MM.1S (cell line): Measurements from ENCODE around the gene SRRT.
"Not testable (repeated sequence)": the region's sequence is repeated elsewhere in the genome, so short reads cannot be mapped to it uniquely, and the experiment has no call there.

ENCODE experiments used
- DNase-seq: peaks from one replicate; pipeline ENCODE4 v3.0.0-alpha.2; 2015
- H2AFZ ChIP-seq: fragments of 300-600 bp; sonication (generic); 2 replicates; pipeline ENCODE4 v1.6.0; 2016; ENCODE audit warnings: antibody characterized with exemption, low read length
- H3F3A ChIP-seq: fragments of 300-600 bp; sonication (generic); 2 replicates; pipeline ENCODE4 v1.6.1; 2016; ENCODE audit warnings: mild to moderate bottlenecking, antibody characterized with exemption, low read length, moderate library complexity, mixed read lengths; ENCODE audit not compliant: insufficient read depth
- H3K27ac ChIP-seq: fragments of 300-600 bp; sonication (generic); 2 replicates; pipeline ENCODE4 v1.5.1; 2016; ENCODE audit warnings: mild to moderate bottlenecking, low read length
- H3K27me3 ChIP-seq: fragments of 300-600 bp; sonication (generic); replicated peaks from 2 replicates; pipeline ENCODE4 v1.6.0; 2016; ENCODE audit warnings: low read length; ENCODE audit not compliant: insufficient read depth
- H3K36me3 ChIP-seq: fragments of 300-600 bp; sonication (generic); replicated peaks from 2 replicates; pipeline ENCODE4 v1.6.1; 2016; ENCODE audit warnings: mild to moderate bottlenecking, low read length, mixed read lengths; ENCODE audit not compliant: insufficient read depth
- H3K4me1 ChIP-seq: fragments of 300-600 bp; sonication (generic); 2 replicates; pipeline ENCODE4 v1.6.1; 2016; ENCODE audit warnings: low read length, mixed read lengths
- H3K4me2 ChIP-seq: fragments of 300-600 bp; sonication (generic); 2 replicates; pipeline ENCODE4 v1.6.0; 2016; ENCODE audit warnings: low read depth, low read length
- H3K4me3 ChIP-seq: fragments of 300-600 bp; sonication (generic); 2 replicates; pipeline ENCODE4 v1.5.1; 2016; ENCODE audit warnings: low read length, mixed read lengths
- H3K79me2 ChIP-seq: fragments of 300-600 bp; sonication (generic); 2 replicates; pipeline ENCODE4 v1.6.1; 2016; ENCODE audit warnings: mixed run types, low read length, mixed read lengths
- H3K9ac ChIP-seq: fragments of 300-600 bp; sonication (generic); 2 replicates; pipeline ENCODE4 v1.6.1; 2016; ENCODE audit warnings: low read length, mixed read lengths
- H3K9me2 ChIP-seq: fragments of 300-600 bp; sonication (generic); replicated peaks from 2 replicates; pipeline ENCODE4 v1.6.1; 2016; ENCODE audit warnings: mild to moderate bottlenecking, low read length, mixed read lengths; ENCODE audit not compliant: insufficient read depth
- H3K9me3 ChIP-seq: fragments of 300-600 bp; sonication (generic); replicated peaks from 2 replicates; pipeline ENCODE4 v1.6.1; 2016; ENCODE audit warnings: mild to moderate bottlenecking, low read length, mixed read lengths; ENCODE audit not compliant: insufficient read depth
- H4K20me1 ChIP-seq: fragments of 300-600 bp; sonication (generic); 2 replicates; pipeline ENCODE4 v1.6.1; 2016; ENCODE audit warnings: mild to moderate bottlenecking, low read length, moderate library complexity, mixed read lengths; ENCODE audit not compliant: insufficient read depth
- EZH2 ChIP-seq: fragments of 300-600 bp; sonication (generic); optimal IDR thresholded peaks from 2 replicates; pipeline ENCODE3; 2017; ENCODE audit warnings: low read depth, mild to moderate bottlenecking, antibody characterized with exemption, low read length, mixed read lengths
- EZH2phosphoT487 ChIP-seq: fragments of 300-600 bp; sonication (generic); IDR thresholded peaks from 2 replicates; pipeline ENCODE4 v1.6.1; 2018; ENCODE audit warnings: antibody characterized with exemption, low read length
- TF ChIP-seq, protein P1 (sequence below): fragments of 300-600 bp; sonication (generic); IDR thresholded peaks from 2 replicates; pipeline ENCODE4 v1.5.1; 2016; ENCODE audit warnings: antibody characterized with exemption, low read length, mixed read lengths

The SRRT gene

DNA sequence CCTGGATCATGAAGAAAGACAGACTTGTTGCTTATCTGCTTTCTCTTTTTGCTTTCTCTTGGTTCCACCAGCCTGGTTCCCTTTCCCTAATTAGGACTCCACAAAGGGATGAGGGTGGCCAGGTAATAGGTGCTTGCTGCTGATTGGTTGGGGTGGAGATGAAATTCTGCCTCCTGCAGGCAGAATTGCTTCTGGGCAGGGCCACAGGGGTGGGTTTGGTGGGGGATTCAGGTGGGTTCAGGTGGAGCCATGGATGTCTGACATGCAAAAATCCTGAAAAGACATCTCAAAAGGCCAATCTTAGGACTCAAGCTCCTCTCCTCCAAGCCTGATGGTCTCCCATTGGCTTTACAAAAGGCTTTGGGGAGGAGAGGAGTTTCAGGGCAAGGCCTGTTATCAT lies 46.1 kb downstream of the SRRT start:
- Histone ChIP-seq H3K9ac (no peak overlapping the region), H3K9me2 (no peaks in the 10 kb centered on the region), H3K36me3 (no peaks in the 10 kb centered on the region), H3K4me1 (no peaks in the 10 kb centered on the region), H3K9me3 (no peaks in the 10 kb centered on the region), H2AFZ (no peak overlapping the region), H3K4me3 (no peak overlapping the region), H3K79me2 (no peaks in the 10 kb centered on the region), H4K20me1 (no peaks in the 10 kb centered on the region), H3F3A (no peaks in the 10 kb centered on the region), H3K27ac (no peak overlapping the region), H3K4me2 (no peak overlapping the region), H3K27me3 (peaks cover 29% of the 10 kb centered on the region)
- TF ChIP-seq EZH2 (no peak), EZH2phosphoT487 (no peak)
- TF ChIP-seq, protein P1, sequence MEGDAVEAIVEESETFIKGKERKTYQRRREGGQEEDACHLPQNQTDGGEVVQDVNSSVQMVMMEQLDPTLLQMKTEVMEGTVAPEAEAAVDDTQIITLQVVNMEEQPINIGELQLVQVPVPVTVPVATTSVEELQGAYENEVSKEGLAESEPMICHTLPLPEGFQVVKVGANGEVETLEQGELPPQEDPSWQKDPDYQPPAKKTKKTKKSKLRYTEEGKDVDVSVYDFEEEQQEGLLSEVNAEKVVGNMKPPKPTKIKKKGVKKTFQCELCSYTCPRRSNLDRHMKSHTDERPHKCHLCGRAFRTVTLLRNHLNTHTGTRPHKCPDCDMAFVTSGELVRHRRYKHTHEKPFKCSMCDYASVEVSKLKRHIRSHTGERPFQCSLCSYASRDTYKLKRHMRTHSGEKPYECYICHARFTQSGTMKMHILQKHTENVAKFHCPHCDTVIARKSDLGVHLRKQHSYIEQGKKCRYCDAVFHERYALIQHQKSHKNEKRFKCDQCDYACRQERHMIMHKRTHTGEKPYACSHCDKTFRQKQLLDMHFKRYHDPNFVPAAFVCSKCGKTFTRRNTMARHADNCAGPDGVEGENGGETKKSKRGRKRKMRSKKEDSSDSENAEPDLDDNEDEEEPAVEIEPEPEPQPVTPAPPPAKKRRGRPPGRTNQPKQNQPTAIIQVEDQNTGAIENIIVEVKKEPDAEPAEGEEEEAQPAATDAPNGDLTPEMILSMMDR: no peak
- DNase-seq: no peak

DNA sequence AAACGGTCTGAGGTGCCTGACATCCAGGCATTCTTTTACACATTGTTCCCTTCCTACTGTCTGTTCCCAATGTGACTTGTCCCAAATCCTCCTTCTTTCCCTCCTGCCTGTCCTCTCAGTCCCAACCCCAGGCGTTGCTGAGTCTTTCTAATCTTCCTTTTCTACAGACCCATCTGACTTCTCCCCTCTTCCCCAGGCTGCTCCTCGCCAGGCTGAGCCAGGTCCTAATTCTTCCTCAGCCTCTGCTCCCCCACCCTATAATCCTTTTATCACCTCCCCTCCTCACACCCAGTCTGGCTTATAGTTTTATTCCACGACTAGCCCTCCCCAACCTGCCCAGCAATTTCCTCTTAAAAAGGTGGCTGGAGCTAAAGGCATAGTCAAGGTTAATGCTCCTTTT lies 48.7 kb downstream of the SRRT start:
- H3K27me3 ChIP-seq: peaks cover 30% of the 10 kb centered on the region
- H3K36me3 ChIP-seq, H3K79me2 ChIP-seq, H3K4me1 ChIP-seq, H3K9me3 ChIP-seq, H3F3A ChIP-seq, H2AFZ ChIP-seq, H3K9me2 ChIP-seq, H3K27ac ChIP-seq, H3K4me3 ChIP-seq, DNase-seq, H4K20me1 ChIP-seq, H3K4me2 ChIP-seq, H3K9ac ChIP-seq: not testable (repeated sequence)

DNA sequence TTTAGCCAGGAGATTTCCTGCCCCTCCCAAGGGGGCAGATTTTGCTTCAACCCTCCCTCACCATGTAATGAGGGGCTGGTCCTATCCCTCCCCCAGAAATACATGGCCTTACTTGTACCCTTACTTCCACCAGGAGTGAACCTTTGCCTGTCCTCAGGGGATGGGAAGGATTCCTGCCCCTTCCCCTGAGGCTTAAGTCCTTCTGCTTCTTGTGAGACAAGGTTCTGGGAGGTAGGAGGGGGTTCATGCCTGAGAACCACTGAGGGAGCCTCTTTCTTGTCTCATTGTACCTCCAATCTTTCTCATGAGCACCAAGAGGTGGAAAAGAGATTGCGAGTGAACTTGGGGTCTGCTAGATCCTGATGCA lies 54.9 kb downstream of the SRRT start:
- H3K9ac ChIP-seq: no peak overlapping the region
- H3F3A ChIP-seq: no peaks in the 10 kb centered on the region
- H3K4me3 ChIP-seq: no peak overlapping the region
- no peak for TF ChIP-seq EZH2phosphoT487
- TF ChIP-seq, protein P1: no peak
- TF ChIP-seq EZH2: no peak
- H3K36me3 ChIP-seq: no peaks in the 10 kb centered on the region
- no peak overlapping the region for H3K27ac ChIP-seq
- H2AFZ ChIP-seq: no peak overlapping the region
- H3K27me3 ChIP-seq: peaks cover 62% of the 10 kb centered on the region
- H3K4me1 ChIP-seq: no peaks in the 10 kb centered on the region
- no peaks in the 10 kb centered on the region for H3K79me2 ChIP-seq
- H3K9me3 ChIP-seq: no peaks in the 10 kb centered on the region
- no peaks in the 10 kb centered on the region for H4K20me1 ChIP-seq
- H3K4me2 ChIP-seq: no peak overlapping the region
- H3K9me2 ChIP-seq: no peaks in the 10 kb centered on the region
- DNase-seq: no peak

GRCh38 chr7:100933734-100934133 lies 58.8 kb downstream of the SRRT start:
- no peak overlapping the region for H3K9ac ChIP-seq
- no peaks in the 10 kb centered on the region for H3K36me3 ChIP-seq
- H3K9me2 ChIP-seq: no peaks in the 10 kb centered on the region
- DNase-seq: no peak
- TF ChIP-seq EZH2phosphoT487 (no peak), EZH2 (no peak)
- TF ChIP-seq, protein P1: no peak
- no peak overlapping the region for H2AFZ ChIP-seq
- no peaks in the 10 kb centered on the region for H3K4me1 ChIP-seq
- H4K20me1 ChIP-seq: no peaks in the 10 kb centered on the region
- H3F3A ChIP-seq: no peaks in the 10 kb centered on the region
- no peaks in the 10 kb centered on the region for H3K79me2 ChIP-seq
- no peak overlapping the region for H3K4me2 ChIP-seq
- H3K4me3 ChIP-seq: no peak overlapping the region
- no peaks in the 10 kb centered on the region for H3K9me3 ChIP-seq
- H3K27ac ChIP-seq: no peak overlapping the region
- peaks cover 83% of the 10 kb centered on the region for H3K27me3 ChIP-seq

- not testable (repeated sequence) for H3K36me3 ChIP-seq, H3K27ac ChIP-seq, H3K79me2 ChIP-seq, H3K9me3 ChIP-seq, H3K9me2 ChIP-seq, H3K4me3 ChIP-seq, H3K4me1 ChIP-seq, DNase-seq, H3K9ac ChIP-seq, H3K4me2 ChIP-seq, H3F3A ChIP-seq, H2AFZ ChIP-seq, H4K20me1 ChIP-seq
- peaks cover 74% of the 10 kb centered on the region for H3K27me3 ChIP-seq
These were observed 60.5 kb downstream of the SRRT start for GRCh38 chr7:100935381-100935780.

- not testable (repeated sequence) for H3F3A ChIP-seq, H3K36me3 ChIP-seq, H3K9me3 ChIP-seq, H3K79me2 ChIP-seq, H2AFZ ChIP-seq, DNase-seq, H3K9me2 ChIP-seq, H3K27ac ChIP-seq, H3K9ac ChIP-seq, H3K4me3 ChIP-seq, H3K4me2 ChIP-seq, H3K4me1 ChIP-seq, H4K20me1 ChIP-seq
- peaks cover 66% of the 10 kb centered on the region for H3K27me3 ChIP-seq
These were observed 61.3 kb downstream of the SRRT start for GRCh38 chr7:100936167-100936566.
